VCaP (cell line): ENCODE results near the gene ACOT6.

Experiments
- H3K27ac ChIP-seq: fragments of 450-650 bp; 2 replicates; pipeline ENCODE4 v1.5.1; 2017
- CTCF ChIP-seq: fragments of 450-650 bp; conservative IDR thresholded peaks from 2 replicates; pipeline ENCODE4 v1.5.1; 2017; ENCODE audit warnings: mild to moderate bottlenecking, moderate library complexity

The ACOT6 gene

GRCh38 chr14:73620268-73620667, 8.0 kb downstream of the ACOT6 start:
- TF ChIP-seq CTCF: no peak
- no peak overlapping the region for H3K27ac ChIP-seq

- TF ChIP-seq CTCF: no peak
- H3K27ac ChIP-seq: no peak overlapping the region
Measured at GRCh38 chr14:73623504-73624054, 11.3 kb downstream of the ACOT6 start.

GRCh38 chr14:73625706-73626105, 13.4 kb downstream of the ACOT6 start:
- no peak overlapping the region for H3K27ac ChIP-seq
- no peak for TF ChIP-seq CTCF

GRCh38 chr14:73627151-73627558, 14.8 kb downstream of the ACOT6 start:
- no peak for TF ChIP-seq CTCF
- H3K27ac ChIP-seq: no peak overlapping the region

- no peak for TF ChIP-seq CTCF
- H3K27ac ChIP-seq: no peak overlapping the region
Measured at GRCh38 chr14:73630009-73630780, 17.9 kb downstream of the ACOT6 start.

GRCh38 chr14:73633116-73634010, 21.0 kb downstream of the ACOT6 start:
- peak overlapping the region; percentile 67; the same call in 1 of the 2 replicates for H3K27ac ChIP-seq
- TF ChIP-seq CTCF: peak; percentile 91
